Body of pancreas (tissue), 4 donors: ENCODE data around the gene TFAP2B.

ENCODE experiments used
- CTCF ChIP-seq, 7 experiments: fragments of 450-650 bp in 4 of 7; fragments of 200-600 bp in 3 of 7; sonication (generic) in 3 of 7; IDR thresholded peaks; one replicate each; pipeline ENCODE4 v1.5.1; 2016 to 2019; ENCODE audit warnings: antibody characterized with exemption in 7 of 7
- POLR2A ChIP-seq, 3 donors: fragments of 450-650 bp; IDR thresholded peaks; one replicate each; pipeline ENCODE4 v1.6.1; 2016; ENCODE audit warnings: antibody characterized with exemption in 3 of 3, mild to moderate bottlenecking in 2 of 3

DNA sequence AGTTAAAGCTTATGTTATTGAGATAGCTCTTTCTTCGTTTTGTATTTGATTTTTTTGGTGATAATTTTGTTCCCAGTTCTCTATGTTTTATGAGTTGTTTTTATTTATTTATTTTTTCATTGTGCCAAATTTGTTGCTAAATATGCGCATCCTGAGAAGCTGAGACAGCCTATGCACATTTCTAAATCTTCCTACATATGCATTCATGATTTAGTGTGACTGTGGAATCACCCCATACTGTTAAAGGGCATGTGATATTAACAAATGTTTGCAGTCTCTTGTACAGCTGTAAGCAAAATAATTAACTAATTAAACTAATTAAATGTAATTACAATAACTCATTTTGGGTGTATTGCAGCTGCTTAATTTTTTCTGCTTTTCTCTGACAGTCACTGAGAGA is 10.4 kb downstream of the TFAP2B start:
- TF ChIP-seq POLR2A (IDR thresholded peaks at IDR 0.05), result no peak
- TF ChIP-seq CTCF (IDR thresholded peaks at IDR 0.05), result no peak
